ENCODE measurements around the gene MUC5B.
A peak's percentile ranks its signal among the peaks of the same experiment; 100 is the strongest.
"Not testable (repeated sequence)": the region's sequence is repeated elsewhere in the genome, so short reads cannot be mapped to it uniquely, and the experiment has no call there.

MUC5B gene

DNA sequence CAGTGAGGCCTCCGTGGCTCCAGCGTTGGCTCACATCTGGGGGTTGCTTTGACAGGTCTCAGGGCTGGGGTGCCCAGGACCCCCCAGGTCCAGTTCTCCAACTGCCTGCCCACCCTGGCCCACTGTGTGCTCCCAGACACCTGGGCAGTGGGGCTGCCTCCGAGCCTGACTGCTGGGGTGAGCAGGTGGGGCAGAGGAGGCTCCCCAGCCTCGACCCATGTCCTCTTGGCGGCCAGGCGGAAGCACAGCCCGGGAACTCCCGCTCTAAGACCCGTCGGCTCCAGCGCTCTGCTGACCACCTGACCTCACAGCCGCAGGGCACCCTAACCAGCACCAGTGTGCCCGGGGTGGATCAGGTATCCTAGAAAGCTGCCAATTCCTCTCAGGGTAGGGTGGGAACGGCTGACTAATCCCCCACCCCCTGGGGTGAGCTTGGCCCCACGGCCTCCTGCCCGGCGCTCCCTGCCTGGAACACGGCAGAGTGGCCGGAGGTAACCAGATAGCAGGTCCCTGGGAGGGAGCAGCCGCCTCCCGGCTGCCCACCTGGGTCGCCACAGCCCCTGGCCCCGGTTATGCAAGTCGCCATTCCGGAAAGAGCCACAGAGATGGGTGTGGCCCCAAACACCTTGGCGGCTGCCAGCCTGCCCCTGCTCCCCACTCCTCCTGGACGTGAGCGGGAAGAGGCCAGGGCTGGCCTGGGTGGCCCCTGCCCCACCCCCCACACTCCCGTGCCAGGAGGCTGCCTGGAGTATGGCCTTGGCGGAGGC lies 19.2 kb upstream of the MUC5B start:
- peak; percentile 48 for DNase-seq (ENCODE audit: low spot score)

DNA sequence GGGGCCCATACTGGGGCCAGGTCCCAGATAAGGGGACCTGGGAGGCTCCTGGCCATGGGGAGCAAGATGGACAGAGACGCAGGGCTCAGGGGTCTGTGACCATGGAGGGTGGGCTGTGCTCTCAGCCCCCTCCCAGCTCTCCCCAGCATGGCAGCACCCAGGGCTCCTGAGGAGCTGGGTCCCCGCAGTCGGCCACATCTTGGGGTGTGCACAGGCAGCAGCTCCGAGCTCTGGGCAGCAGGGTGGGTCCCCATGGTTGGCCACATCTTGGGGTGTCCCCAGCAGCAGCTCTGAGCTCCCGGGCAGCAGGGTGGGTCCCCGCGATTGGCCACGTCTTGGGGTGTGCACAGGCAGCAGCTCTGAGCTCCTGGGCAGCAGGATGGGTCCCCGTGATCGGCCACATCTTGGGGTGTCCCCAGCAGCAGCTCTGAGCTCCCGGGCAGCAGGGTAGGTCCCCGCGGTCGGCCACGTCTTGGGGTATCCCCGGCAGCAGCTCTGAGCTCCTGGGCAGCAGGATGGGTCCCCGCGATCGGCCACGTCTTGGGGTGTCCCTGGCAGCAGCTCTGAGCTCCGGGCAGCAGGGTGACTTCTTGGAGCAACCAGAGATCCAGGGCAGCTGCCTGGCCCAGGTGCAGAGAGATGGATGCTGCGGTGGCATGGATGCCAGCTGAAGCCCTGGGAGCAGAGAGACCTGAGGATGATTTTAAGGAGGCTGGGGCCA lies 18.3 kb upstream of the MUC5B start:
- peak; percentile 37 for DNase-seq (ENCODE audit: low spot score)

- DNase-seq (ENCODE audit: low spot score): peak; percentile 43
These were observed 17.5 kb upstream of the MUC5B start for GRCh38 chr11:1205121-1205986.

DNA sequence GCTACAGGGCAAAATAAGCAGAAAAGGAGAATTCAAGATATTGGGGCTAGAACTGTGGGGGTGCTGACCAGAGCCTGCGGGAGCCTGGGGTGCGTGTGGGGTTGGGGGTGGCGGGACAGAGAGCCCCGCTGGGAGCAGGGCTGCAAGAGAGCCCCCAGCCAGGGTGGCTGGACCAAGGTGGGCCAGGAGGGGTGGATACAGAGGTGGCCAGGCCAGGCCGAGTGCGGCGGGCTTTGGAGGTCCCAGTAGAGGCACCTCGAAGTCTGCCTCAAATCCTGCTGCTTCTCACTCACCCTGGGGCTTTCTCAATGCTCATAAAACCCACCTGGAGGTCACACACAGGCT lies 16.9 kb upstream of the MUC5B start:
- DNase-seq (ENCODE audit: low spot score): peak; percentile 34

DNA sequence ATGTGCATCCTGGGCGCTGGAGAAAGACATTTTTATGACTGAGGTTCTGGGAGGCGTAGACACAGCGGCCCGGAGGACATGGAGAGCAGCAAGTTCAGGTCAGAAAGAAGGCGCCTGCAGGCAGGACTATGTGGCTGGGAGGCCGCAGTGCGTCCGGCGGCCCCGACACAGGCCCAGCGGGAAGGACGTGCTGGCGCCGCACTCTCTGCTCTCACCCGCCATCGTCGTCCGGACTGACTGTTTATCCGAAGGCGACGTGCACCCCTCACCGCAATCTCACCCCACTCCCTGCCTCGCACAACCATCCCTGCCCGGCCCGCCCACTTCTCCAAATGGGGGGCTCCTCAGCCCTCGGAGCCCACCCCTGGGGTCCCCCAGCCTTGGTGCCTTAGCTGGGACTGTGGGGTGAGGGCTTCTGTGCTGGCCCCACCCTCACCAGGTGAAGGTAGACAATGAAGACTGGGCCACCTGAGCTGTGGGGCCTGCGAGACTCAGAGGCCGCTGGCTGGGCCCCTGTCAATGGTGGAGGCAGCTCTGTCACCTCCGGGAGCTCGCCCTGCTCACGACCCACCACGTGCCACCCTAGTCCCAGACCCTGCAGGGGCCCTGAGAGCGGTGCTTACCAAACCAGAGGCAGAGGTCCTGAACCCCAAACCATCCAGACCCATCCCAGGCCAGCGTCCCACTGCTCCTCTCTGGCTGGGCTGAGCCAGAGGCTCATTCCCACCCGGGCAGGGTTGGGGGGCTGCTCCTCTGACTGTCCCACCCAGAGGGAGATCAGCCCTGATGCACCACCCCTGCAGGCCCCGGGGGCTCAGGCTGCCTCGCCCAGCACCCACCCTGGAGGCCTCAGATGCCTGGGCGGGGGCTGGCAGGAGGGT lies 16.2 kb upstream of the MUC5B start:
- DNase-seq (ENCODE audit: low spot score): peak; percentile 39

DNA sequence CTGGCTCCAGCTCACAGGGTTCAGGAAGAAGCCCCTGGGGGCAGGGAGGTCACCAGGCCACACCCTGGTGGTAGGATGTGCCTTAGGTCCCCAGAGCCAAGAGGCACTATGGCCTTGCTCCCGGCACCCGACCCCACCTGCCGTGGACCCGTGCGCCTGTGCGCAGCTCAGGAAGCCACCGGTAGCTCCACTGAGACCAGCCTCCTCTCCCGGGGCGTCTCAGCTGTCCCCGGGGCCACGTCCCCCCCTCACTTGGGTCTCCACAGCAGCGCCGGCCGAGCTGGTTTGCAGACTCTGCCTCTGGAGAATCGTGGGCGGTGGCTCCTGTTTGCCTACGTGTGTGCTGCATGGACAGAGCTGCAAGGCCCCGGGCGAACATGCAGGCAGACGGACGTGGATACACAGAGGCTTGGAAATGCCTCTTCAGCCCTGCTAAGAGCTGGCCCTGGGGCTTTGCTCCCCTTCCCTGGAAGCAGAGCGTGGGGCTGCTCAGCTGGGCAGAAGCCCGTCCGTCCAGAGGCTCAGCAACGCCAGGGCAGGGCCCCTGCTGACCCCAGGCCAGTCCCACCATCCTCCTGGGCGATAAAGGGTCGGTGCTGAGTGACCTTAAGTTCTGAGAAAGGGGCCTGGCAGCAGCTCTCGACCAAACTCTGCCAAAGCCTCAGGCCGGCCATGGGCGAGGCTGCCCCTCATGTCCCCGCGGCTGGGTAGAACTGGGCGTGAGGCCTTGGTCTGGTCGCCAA lies 15.3 kb upstream of the MUC5B start:
- peak; percentile 48 for DNase-seq (ENCODE audit: low spot score)

DNA sequence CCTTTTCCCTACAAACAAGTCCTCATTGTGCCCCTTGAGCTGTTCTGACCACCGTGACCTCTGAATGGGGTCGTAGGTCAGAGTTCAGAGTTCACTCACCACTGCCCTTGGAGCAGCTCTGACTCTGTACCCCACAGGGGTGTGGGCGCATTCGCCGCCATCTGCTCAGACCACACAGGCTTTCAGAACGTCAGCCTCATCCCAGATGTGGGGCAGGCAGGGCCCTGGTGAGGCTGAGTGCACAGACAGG lies 14.8 kb upstream of the MUC5B start:
- no peak for DNase-seq (ENCODE audit: low spot score)

GRCh38 chr11:1208394-1209261 lies 14.2 kb upstream of the MUC5B start:
- peak; percentile 31 for DNase-seq (ENCODE audit: low spot score)

DNA sequence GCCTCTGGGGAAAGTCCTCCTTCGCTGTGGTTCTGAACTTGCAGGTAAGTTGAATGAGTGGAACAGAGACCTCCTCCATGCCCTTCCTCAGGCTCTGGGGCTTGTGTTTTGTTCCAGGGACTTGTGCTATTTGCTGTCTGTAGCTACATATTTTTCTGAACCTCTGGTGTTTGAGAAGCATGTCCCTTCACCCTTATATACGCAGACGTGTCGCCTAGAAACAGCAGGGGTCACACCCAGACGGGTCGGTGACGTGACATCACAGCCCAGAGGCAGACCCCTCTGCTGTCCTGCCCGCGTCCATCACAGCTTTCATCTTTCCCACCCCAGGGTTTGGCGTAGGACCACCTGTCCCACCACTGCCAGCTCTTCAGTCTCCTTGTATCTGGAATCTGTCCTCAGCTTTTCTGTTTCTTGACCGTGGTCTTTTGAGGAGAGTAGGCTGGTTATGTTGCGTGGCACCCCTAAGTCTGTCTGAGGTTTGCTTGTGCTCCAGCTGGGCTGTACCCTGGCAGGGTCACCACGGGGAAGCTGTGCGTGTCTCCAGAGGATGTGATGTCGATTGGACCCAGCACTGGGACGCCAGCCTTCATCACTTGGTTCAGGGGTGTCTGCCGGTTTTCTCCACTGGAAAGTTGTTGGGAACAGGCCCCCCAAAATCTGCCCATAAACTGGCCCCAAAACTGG lies 13.4 kb upstream of the MUC5B start:
- DNase-seq (ENCODE audit: low spot score): no peak

DNA sequence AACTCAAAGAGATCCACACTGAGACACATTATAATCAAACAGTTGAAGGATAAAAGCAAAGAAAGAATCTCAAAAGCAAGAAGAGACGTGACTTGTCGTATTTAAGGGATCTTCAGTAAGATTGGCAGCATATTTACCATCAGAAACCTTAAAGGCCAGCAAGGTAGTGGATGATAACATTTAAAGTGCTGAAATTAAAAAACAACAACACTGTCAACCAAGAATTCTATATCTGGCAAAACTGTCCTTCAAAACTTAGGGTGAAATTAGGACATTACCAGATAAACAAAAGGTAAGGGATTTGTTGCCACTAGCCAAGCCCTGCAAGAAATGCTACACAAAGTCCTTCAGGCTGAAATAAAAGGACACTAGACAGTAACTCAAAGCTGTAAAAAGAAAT lies 11.0 kb upstream of the MUC5B start:
- no peak for DNase-seq (ENCODE audit: low spot score)

DNA sequence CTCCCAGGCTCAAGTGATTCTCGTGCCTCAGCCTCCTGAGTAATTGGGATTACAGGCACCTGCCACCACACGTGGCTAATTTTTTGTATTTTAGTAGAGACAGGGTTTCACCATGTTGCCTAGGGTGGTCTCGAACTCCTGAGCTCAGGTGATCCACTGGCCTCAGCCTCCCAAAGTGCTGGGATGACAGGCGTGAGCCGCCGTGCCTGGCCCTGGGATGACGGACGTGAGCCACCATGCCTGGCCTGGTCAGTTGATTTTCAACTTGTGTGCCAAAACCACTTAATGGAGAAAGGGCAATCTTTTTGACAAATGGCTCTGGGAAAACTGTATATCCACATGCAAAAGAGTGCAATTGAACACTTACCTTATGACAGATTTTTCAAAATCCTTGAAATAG lies 7.0 kb upstream of the MUC5B start:
- not testable (repeated sequence) for DNase-seq (ENCODE audit: low spot score)

- no peak for DNase-seq (ENCODE audit: low spot score)
These were observed 5.7 kb upstream of the MUC5B start for GRCh38 chr11:1217151-1217550.

DNA sequence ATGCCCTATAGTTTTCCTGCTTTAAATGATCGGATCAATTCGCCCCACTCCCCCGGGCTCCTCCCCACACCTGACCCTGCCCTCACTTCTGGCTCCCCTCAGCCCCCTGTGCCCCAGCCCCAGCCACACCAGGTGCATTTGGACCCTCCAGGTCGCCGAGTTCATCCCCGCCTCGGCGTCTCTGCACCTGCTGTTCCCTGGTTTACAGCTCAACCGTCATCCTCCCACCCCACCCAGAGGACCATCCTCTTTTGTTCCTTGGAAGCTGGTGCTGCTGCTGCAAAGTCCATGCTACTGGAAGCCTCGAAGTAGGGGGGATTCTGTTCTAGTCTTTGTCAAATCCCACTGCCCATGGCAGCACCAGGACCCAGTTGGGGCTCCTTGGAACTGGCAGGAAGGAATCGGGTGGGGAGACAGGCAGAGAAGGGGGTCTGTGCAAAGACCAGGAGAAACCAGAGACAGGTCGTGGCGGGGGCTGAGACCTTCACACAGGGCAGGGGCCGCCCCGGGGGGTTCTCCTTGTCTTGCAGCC lies 4.5 kb upstream of the MUC5B start:
- DNase-seq (ENCODE audit: low spot score): peak; percentile 43

DNA sequence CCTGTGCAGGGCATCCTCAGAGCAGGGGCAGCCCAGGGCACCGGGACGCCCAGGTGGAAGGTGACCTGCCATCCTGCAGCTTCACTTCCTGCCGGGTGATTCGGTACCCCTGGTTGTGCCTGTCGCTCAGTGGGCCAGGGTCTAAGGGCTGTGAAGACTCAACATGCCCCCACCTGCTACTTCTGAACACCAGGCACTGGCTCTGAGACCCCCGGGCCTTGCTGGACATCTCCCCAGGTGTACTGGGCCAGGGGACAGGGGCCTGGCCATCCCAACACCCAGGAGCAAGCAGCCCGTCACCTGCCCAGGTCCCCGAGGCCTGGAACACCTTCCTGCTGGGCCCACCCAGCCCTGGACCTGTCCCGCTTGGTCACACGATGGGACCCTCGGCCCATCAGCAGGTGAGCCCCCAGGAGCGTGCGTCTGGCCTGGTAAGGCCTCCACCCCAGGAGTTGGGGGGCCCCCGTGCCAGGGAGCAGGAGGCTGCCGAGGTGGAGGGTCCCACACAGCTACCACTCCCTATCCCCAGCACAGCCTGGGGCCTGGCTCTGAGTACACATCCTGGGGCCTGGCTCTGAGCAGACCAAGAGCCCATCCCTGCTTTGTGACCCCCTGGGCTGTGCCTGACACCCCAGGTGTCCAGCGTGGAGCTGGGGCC lies 3.9 kb upstream of the MUC5B start:
- peak; percentile 41 for DNase-seq (ENCODE audit: low spot score)

DNA sequence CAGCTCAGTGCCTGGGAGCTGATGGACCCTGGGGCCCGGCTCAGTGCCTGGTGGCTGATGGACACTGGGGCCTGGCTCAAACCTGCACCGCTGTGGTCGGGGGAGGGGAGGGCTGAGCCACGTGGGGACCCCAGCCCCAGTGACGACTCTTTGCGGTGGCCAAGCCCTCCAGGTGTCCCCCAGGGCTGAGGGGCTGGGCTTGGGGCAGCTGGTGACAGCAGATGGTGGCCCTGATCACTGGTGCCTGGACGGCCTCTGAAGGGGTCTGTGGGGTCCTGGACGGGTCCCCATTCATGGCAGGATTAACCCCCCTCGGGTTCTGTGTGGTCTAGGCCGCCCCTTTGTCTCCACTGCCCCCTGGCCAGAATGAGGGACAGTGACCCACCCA lies 3.4 kb upstream of the MUC5B start:
- peak; percentile 48 for DNase-seq (ENCODE audit: low spot score)

DNA sequence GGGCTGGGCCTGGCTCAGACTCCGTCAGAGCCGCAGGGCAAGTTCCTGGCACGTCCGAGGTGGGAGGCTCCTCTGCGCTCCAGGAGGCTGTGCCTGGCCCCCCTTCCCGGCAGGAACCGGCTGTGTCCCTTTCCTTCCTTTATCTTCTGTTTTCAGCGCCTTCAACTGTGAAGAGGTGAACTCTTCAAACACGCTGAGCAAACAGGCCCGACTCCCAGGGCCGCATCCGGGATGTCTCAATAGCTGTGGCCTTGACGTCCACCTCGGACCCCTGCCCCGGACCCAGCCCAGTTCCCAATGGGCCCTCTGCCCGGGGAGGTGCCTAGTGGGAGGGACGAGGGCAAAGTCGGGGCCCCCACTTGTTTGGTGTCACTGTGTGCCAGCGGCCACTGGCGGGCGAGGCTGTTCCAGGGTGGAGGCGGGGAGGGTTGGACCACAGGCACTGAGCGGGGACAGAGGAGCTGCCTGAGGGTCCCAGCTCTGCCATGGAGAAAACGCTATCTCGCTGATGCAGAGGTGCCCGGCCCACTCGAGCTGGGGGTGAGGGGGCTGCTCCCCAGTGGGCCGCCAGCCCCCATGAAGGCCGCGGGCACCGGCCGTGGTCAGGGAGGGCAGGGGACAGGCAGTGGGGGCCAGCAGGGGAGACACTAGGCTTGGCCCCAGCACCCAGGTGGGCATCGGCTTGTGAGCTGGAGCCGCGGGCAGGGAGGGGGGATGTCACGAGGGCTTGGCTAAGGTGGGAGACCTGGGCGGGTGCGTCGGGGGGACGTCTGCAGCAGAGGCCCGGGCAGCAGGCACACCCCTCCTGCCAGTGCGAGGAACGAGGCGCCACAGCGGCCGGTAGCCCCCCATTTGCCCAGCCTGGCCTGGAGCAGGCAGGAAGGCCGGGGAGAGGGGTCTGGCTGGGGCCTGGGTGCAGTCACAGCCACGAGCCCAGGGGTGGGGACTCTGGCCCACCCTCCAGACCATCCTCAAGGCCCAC lies 2.7 kb upstream of the MUC5B start:
- peak; percentile 46 for DNase-seq (ENCODE audit: low spot score)

DNA sequence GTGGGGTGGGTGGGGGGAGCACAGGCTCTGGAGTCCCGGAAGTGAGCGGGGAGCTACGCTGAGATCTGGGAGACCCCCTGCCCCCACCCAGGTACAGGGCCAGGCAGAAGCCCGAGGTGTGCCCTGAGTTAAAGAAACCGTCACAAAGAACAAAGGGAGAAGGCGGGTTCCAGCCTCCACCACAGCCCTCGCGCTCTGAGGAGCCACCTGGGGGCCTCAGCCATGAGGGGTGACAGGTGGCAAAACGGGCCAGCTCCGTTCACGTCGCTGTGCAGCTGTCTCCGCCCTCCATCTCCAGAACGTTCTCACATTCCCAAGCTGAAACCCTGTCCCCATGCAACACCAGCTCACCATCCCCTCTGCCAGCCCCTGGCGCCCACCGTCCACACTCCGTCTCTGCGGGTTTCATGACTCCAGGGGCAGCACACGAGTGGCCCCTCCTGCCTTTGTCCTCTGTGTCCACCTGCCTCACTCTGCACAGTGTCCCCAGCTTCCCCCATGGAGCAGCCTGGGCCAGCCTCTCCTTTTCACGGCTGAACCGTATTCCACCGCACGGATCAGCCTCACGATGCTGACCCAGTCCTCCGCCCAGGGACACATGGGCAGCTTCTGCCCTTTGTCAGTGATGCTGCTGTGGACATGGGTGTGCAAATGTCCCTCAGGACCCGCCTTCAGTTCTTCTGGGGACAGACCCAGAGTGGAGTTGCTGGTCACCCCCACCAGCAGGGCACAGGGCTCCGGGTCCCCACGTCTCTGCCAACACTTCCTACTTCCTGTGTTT lies 1.7 kb upstream of the MUC5B start:
- DNase-seq (ENCODE audit: low spot score): peak; percentile 40
